SHP77 treated with DMSO at 0.1 percent for 48 hours (cell line): Measurements from ENCODE around the gene TFAP2E.
A peak's percentile ranks its signal among the peaks of the same experiment; 100 is the strongest.

Experiments used
- DNase-seq: peaks from one replicate; lab custom pipeline; 2025; lab: John Stamatoyannopoulos, UW

The TFAP2E gene

GRCh38 chr1:35644204-35644603 is 71.1 kb downstream of the TFAP2E start:
- peak; percentile 3 for DNase-seq
